MM.1S (cell line): ENCODE measurements around the gene PAGR1.

Experiments used
- DNase-seq: peaks from one replicate; pipeline ENCODE4 v3.0.0-alpha.2; 2015
- H2AFZ ChIP-seq: fragments of 300-600 bp; sonication (generic); 2 replicates; pipeline ENCODE4 v1.6.0; 2016; ENCODE audit warnings: antibody characterized with exemption, low read length
- H3F3A ChIP-seq: fragments of 300-600 bp; sonication (generic); 2 replicates; pipeline ENCODE4 v1.6.1; 2016; ENCODE audit warnings: mild to moderate bottlenecking, antibody characterized with exemption, low read length, moderate library complexity, mixed read lengths; ENCODE audit not compliant: insufficient read depth
- H3K27ac ChIP-seq: fragments of 300-600 bp; sonication (generic); 2 replicates; pipeline ENCODE4 v1.5.1; 2016; ENCODE audit warnings: mild to moderate bottlenecking, low read length
- H3K27me3 ChIP-seq: fragments of 300-600 bp; sonication (generic); replicated peaks from 2 replicates; pipeline ENCODE4 v1.6.0; 2016; ENCODE audit warnings: low read length; ENCODE audit not compliant: insufficient read depth
- H3K36me3 ChIP-seq: fragments of 300-600 bp; sonication (generic); replicated peaks from 2 replicates; pipeline ENCODE4 v1.6.1; 2016; ENCODE audit warnings: mild to moderate bottlenecking, low read length, mixed read lengths; ENCODE audit not compliant: insufficient read depth
- H3K4me1 ChIP-seq: fragments of 300-600 bp; sonication (generic); 2 replicates; pipeline ENCODE4 v1.6.1; 2016; ENCODE audit warnings: low read length, mixed read lengths
- H3K4me2 ChIP-seq: fragments of 300-600 bp; sonication (generic); 2 replicates; pipeline ENCODE4 v1.6.0; 2016; ENCODE audit warnings: low read depth, low read length
- H3K4me3 ChIP-seq: fragments of 300-600 bp; sonication (generic); 2 replicates; pipeline ENCODE4 v1.5.1; 2016; ENCODE audit warnings: low read length, mixed read lengths
- H3K79me2 ChIP-seq: fragments of 300-600 bp; sonication (generic); 2 replicates; pipeline ENCODE4 v1.6.1; 2016; ENCODE audit warnings: mixed run types, low read length, mixed read lengths
- H3K9ac ChIP-seq: fragments of 300-600 bp; sonication (generic); 2 replicates; pipeline ENCODE4 v1.6.1; 2016; ENCODE audit warnings: low read length, mixed read lengths
- H3K9me2 ChIP-seq: fragments of 300-600 bp; sonication (generic); replicated peaks from 2 replicates; pipeline ENCODE4 v1.6.1; 2016; ENCODE audit warnings: mild to moderate bottlenecking, low read length, mixed read lengths; ENCODE audit not compliant: insufficient read depth
- H3K9me3 ChIP-seq: fragments of 300-600 bp; sonication (generic); replicated peaks from 2 replicates; pipeline ENCODE4 v1.6.1; 2016; ENCODE audit warnings: mild to moderate bottlenecking, low read length, mixed read lengths; ENCODE audit not compliant: insufficient read depth
- H4K20me1 ChIP-seq: fragments of 300-600 bp; sonication (generic); 2 replicates; pipeline ENCODE4 v1.6.1; 2016; ENCODE audit warnings: mild to moderate bottlenecking, low read length, moderate library complexity, mixed read lengths; ENCODE audit not compliant: insufficient read depth
- CTCF ChIP-seq: fragments of 300-600 bp; sonication (generic); IDR thresholded peaks from 2 replicates; pipeline ENCODE4 v1.5.1; 2016; ENCODE audit warnings: antibody characterized with exemption, low read length, mixed read lengths
- EZH2 ChIP-seq: fragments of 300-600 bp; sonication (generic); optimal IDR thresholded peaks from 2 replicates; pipeline ENCODE3; 2017; ENCODE audit warnings: low read depth, mild to moderate bottlenecking, antibody characterized with exemption, low read length, mixed read lengths
- EZH2phosphoT487 ChIP-seq: fragments of 300-600 bp; sonication (generic); IDR thresholded peaks from 2 replicates; pipeline ENCODE4 v1.6.1; 2018; ENCODE audit warnings: antibody characterized with exemption, low read length

Gene PAGR1

DNA sequence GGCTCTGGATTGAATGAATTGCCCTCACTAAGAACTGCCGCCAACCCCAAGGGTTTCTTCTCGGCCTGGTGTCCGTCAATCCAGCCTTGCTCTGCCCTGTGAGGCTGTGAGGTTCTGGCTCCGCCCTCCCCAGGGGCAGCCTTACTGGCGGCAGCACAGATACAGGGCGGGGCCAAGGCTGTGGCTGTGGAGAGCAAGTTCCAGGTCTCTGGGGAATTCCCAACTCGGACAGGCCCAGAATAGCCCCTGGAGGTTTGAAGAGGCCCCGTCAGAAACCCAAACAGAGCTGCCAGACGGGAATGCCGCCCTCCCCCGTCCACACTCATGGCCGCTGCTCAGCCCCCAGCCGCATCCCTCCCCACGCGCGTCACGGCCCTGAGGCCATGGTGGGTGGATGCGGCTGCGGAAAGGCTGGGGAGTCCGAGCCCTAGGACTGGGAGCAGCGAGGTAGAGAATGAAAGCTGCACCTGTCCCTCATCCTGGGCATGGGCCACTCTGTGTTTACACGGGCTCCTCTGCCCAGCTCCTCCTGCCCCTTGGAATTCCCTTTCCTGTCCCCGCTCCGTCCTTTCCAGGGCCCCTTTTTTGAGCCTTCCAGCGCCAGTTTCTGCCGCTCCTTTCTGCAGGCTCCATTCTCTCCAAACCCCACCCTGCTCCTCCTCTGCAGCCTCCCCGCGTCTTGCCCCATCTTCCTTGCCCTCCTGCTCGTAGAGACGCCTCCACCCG is 4.6 kb upstream of the PAGR1 start:
- peak overlapping the region; percentile 65 for H3K4me3 ChIP-seq
- peak overlapping the region; percentile 64 for H3K9ac ChIP-seq
- H3K27ac ChIP-seq = peak overlapping the region; percentile 95; the same call in 1 of the 2 replicates
- TF ChIP-seq CTCF (no peak), EZH2phosphoT487 (no peak), EZH2 (no peak)
- peaks cover 37% of the 10 kb centered on the region for H3K4me1 ChIP-seq
- no peaks in the 10 kb centered on the region for H3K9me3 ChIP-seq
- peak overlapping the region; percentile 65 for H2AFZ ChIP-seq
- no peaks in the 10 kb centered on the region for H4K20me1 ChIP-seq
- no peaks in the 10 kb centered on the region for H3K36me3 ChIP-seq
- peak overlapping the region; percentile 89 for H3K4me2 ChIP-seq
- H3K9me2 ChIP-seq = no peaks in the 10 kb centered on the region
- peaks cover 34% of the 10 kb centered on the region for H3K79me2 ChIP-seq
- DNase-seq = peak; percentile 98
- peaks cover 52% of the 10 kb centered on the region for H3F3A ChIP-seq
- no peaks in the 10 kb centered on the region for H3K27me3 ChIP-seq

- H3K9me3 ChIP-seq = no peaks in the 10 kb centered on the region
- H3K36me3 ChIP-seq = no peaks in the 10 kb centered on the region
- DNase-seq = peak; percentile 18
- peak within 1 kb of the TSS; percentile 64 for H3K9ac ChIP-seq
- H3K27me3 ChIP-seq = no peaks in the 10 kb centered on the region
- peak within 1 kb of the TSS; percentile 95; the same call in 1 of the 2 replicates for H3K27ac ChIP-seq
- H2AFZ ChIP-seq = peak within 1 kb of the TSS; percentile 65
- H3K4me2 ChIP-seq = peak within 1 kb of the TSS; percentile 89
- peaks cover 41% of the 10 kb centered on the region for H3K79me2 ChIP-seq
- H3F3A ChIP-seq = peaks cover 57% of the 10 kb centered on the region
- no peaks in the 10 kb centered on the region for H4K20me1 ChIP-seq
- H3K4me3 ChIP-seq = peak within 1 kb of the TSS; percentile 65
- peaks cover 37% of the 10 kb centered on the region for H3K4me1 ChIP-seq
- TF ChIP-seq EZH2 = no peak
- no peak for TF ChIP-seq EZH2phosphoT487
- no peak for TF ChIP-seq CTCF
- H3K9me2 ChIP-seq = no peaks in the 10 kb centered on the region
These were observed 3.9 kb upstream of the PAGR1 start, which contains the start of gene PRRT2 for GRCh38 chr16:29811896-29812665. Gene PRRT2 (plus strand): TSS chr16:29812193. CDS start chr16:29813055, 862 bp downstream.

- Histone ChIP-seq H3K27ac (no peak overlapping the region), H4K20me1 (no peaks in the 10 kb centered on the region), H3K9me2 (no peaks in the 10 kb centered on the region), H3K4me2 (no peak overlapping the region), H2AFZ (no peak overlapping the region), H3K4me3 (no peak overlapping the region), H3K9ac (no peak overlapping the region), H3F3A (peaks cover 50% of the 10 kb centered on the region), H3K36me3 (no peaks in the 10 kb centered on the region), H3K4me1 (peaks cover 39% of the 10 kb centered on the region), H3K27me3 (no peaks in the 10 kb centered on the region), H3K9me3 (no peaks in the 10 kb centered on the region), H3K79me2 (peaks cover 42% of the 10 kb centered on the region)
- DNase-seq = no peak
- no peak for TF ChIP-seq EZH2phosphoT487
- no peak for TF ChIP-seq CTCF
- no peak for TF ChIP-seq EZH2
These were observed 3.0 kb upstream of the PAGR1 start for GRCh38 chr16:29812754-29813643.
